ENCODE data around the gene MYO1E. TPM values are rescaled to one million over a fixed set of nuclear protein-coding genes. Genes with fewer than 3 reads are reported as not detected.

MYO1E gene
- total and polyA plus RNA-seq, 4 donors: 6.7 to 70.9 (median 21.6) TPM

GRCh38 chr15:59326856-59327255 lies 45.8 kb downstream of the MYO1E start:
- 75% methylated on average over 6 of the region's 6 CpGs for WGBS
- H3K9me3 ChIP-seq (ENCODE audit: control insufficient read depth in 4 of 4, low read length in 3 of 4): no peaks in the 10 kb centered on the region
- H3K27me3 ChIP-seq (ENCODE audit: control insufficient read depth in 4 of 4, insufficient read depth in 4 of 4, low read length in 3 of 4): no peaks in the 10 kb centered on the region
- H3K9ac ChIP-seq (ENCODE audit: low read depth in 1 of 2, low read length in 2 of 2): no peak overlapping the region
- H3K27ac ChIP-seq (ENCODE audit: low read depth in 1 of 2, low read length in 2 of 2): no peak overlapping the region
- no peak overlapping the region for H3K4me3 ChIP-seq (ENCODE audit: low read depth in 1 of 3, low read length in 3 of 3)
- peaks cover 7 to 46% (median 37%) of the 10 kb centered on the region in 4 donors for H3K4me1 ChIP-seq (ENCODE audit: control insufficient read depth in 4 of 4, insufficient read depth in 4 of 4, low read length in 3 of 4)
- no peak for TF ChIP-seq MAX (IDR thresholded peaks at IDR 0.05)
- no peak for TF ChIP-seq TAF1 (conservative IDR thresholded peaks at IDR 0.05)
- no peak for TF ChIP-seq JUND (IDR thresholded peaks at IDR 0.05)
- no peak for TF ChIP-seq YY1 (IDR thresholded peaks at IDR 0.05)
- no peak for TF ChIP-seq ZBTB33 (IDR thresholded peaks at IDR 0.05)
- TF ChIP-seq ATF3 (IDR thresholded peaks at IDR 0.05): no peak
- no peak for TF ChIP-seq NR2F2 (IDR thresholded peaks at IDR 0.05)
- TF ChIP-seq CTCF (IDR thresholded peaks at IDR 0.05; ENCODE audit: low read depth, low read length, missing input control): no peak
- no peaks in the 10 kb centered on the region for H3K36me3 ChIP-seq (ENCODE audit: control insufficient read depth in 4 of 4, insufficient read depth in 3 of 4, low read depth in 1 of 4, low read length in 3 of 4)
- DNase-seq (ENCODE audit: low spot score): no peak

- H3K27me3 ChIP-seq (ENCODE audit: control insufficient read depth in 4 of 4, insufficient read depth in 4 of 4, low read length in 3 of 4): no peaks in the 10 kb centered on the region
- 94% methylated on average over 2 of the region's 2 CpGs for WGBS
- H3K36me3 ChIP-seq (ENCODE audit: control insufficient read depth in 4 of 4, insufficient read depth in 3 of 4, low read depth in 1 of 4, low read length in 3 of 4): no peaks in the 10 kb centered on the region
- H3K9ac ChIP-seq (ENCODE audit: low read depth in 1 of 2, low read length in 2 of 2): no peak overlapping the region
- H3K4me1 ChIP-seq (ENCODE audit: control insufficient read depth in 4 of 4, insufficient read depth in 4 of 4, low read length in 3 of 4): peaks cover 0 to 10% (median 5%) of the 10 kb centered on the region in 4 donors
- DNase-seq (ENCODE audit: low spot score): no peak
- TF ChIP-seq HNF4A (conservative IDR thresholded peaks at IDR 0.05): no peak
- H3K9me3 ChIP-seq (ENCODE audit: control insufficient read depth in 4 of 4, low read length in 3 of 4): no peaks in the 10 kb centered on the region
- H3K27ac ChIP-seq (ENCODE audit: low read depth in 1 of 2, low read length in 2 of 2): no peak overlapping the region
- H3K4me3 ChIP-seq (ENCODE audit: low read depth in 1 of 3, low read length in 3 of 3): no peak overlapping the region
These were observed 50.5 kb downstream of the MYO1E start for GRCh38 chr15:59322056-59322759.

- DNase-seq (ENCODE audit: low spot score): no peak
- H3K9me3 ChIP-seq (ENCODE audit: control insufficient read depth in 4 of 4, low read length in 3 of 4): no peaks in the 10 kb centered on the region
- H3K27ac ChIP-seq (ENCODE audit: low read depth in 1 of 2, low read length in 2 of 2): no peak overlapping the region
- 95% methylated on average over 4 of the region's 4 CpGs for WGBS
- H3K27me3 ChIP-seq (ENCODE audit: control insufficient read depth in 4 of 4, insufficient read depth in 4 of 4, low read length in 3 of 4): no peaks in the 10 kb centered on the region
- H3K4me3 ChIP-seq (ENCODE audit: low read depth in 1 of 3, low read length in 3 of 3): no peak overlapping the region
- no peak overlapping the region for H3K9ac ChIP-seq (ENCODE audit: low read depth in 1 of 2, low read length in 2 of 2)
- H3K36me3 ChIP-seq (ENCODE audit: control insufficient read depth in 4 of 4, insufficient read depth in 3 of 4, low read depth in 1 of 4, low read length in 3 of 4): no peaks in the 10 kb centered on the region
- peaks cover 0 to 5% (median 2%) of the 10 kb centered on the region in 4 donors for H3K4me1 ChIP-seq (ENCODE audit: control insufficient read depth in 4 of 4, insufficient read depth in 4 of 4, low read length in 3 of 4)
- no peak for TF ChIP-seq FOXA1 (IDR thresholded peaks at IDR 0.05)
- TF ChIP-seq NR2F2 (IDR thresholded peaks at IDR 0.05): no peak
- no peak for TF ChIP-seq SP1 (IDR thresholded peaks at IDR 0.05)
- no peak for TF ChIP-seq CTCF (IDR thresholded peaks at IDR 0.05; ENCODE audit: low read depth, low read length, missing input control)
- TF ChIP-seq HNF4G (IDR thresholded peaks at IDR 0.05): no peak
- TF ChIP-seq MAX (IDR thresholded peaks at IDR 0.05): no peak
- no peak for TF ChIP-seq YY1 (IDR thresholded peaks at IDR 0.05)
- no peak for TF ChIP-seq JUND (IDR thresholded peaks at IDR 0.05)
- no peak for TF ChIP-seq EGR1 (IDR thresholded peaks at IDR 0.05; ENCODE audit: low read depth in 2 of 2)
- TF ChIP-seq TAF1 (conservative IDR thresholded peaks at IDR 0.05): no peak
- no peak for TF ChIP-seq FOXA2 (IDR thresholded peaks at IDR 0.05)
- no peak for TF ChIP-seq ATF3 (IDR thresholded peaks at IDR 0.05)
- TF ChIP-seq RAD21 (IDR thresholded peaks at IDR 0.05): no peak
- TF ChIP-seq HNF4A (conservative IDR thresholded peaks at IDR 0.05): no peak
These were observed 51.5 kb downstream of the MYO1E start for GRCh38 chr15:59321000-59321689.

Measured in liver (tissue), 9 donors.